A673 (cell line): ENCODE results near the gene MYO3A.

Experiments used
- CTCF ChIP-seq: fragments of 300-800, 200-600 bp; sonication (generic); conservative IDR thresholded peaks from 2 replicates; pipeline ENCODE4 v1.5.1; 2017; ENCODE audit warnings: low read depth, mild to moderate bottlenecking, antibody characterized with exemption, low read length, moderate library complexity, mixed read lengths
- EZH2 ChIP-seq: fragments of 200-600 bp; sonication (generic); IDR thresholded peaks from 2 replicates; pipeline ENCODE4 v1.6.1; 2017; ENCODE audit warnings: borderline replicate concordance, low read depth, mild to moderate bottlenecking, mixed read lengths, antibody characterized with exemption, low read length; ENCODE audit not compliant: poor library complexity, severe bottlenecking

- TF ChIP-seq CTCF = no peak
- TF ChIP-seq EZH2 = no peak
Measured at GRCh38 chr10:26249681-26250080, 315.7 kb downstream of the MYO3A start.
